Ammon's horn (tissue), 1 donor: ENCODE results near the gene NKX1-1.
"Not testable (repeated sequence)": the region's sequence is repeated elsewhere in the genome, so short reads cannot be mapped to it uniquely, and the experiment has no call there.

Experiments used
- DNase-seq: peaks from one replicate; pipeline ENCODE4 v3.0.0-alpha.2; 2016; ENCODE audit warnings: low spot score

Gene NKX1-1

DNA sequence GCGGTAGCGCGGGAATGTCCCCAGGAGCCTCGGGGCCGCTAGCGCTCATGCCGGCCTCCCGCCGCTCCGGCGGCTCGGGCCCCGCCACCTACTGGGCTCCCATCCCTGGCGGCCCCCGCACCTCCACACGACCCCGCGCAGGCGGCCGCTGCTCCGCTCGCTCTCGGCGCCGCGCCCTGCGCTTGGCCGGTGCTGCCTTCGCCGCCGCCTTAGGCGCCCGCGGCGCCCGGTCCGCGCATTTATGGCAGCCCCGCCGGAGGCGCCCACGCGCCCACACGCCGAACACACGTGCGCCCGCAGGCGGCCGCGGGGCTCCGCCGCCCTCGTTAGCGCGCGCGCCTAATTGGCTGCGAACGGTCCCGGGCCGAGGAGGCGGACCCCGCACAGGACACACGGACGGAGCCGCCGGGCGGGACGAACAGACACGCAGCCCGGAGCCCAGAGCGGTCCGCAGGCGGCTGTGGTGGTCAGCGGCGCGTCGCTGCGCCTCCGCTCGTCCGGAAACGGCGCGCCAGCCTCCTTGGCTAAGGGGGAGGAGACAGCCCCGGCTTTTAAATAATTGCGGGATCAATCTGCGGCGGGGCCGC is at the start of gene NKX1-1:
Gene NKX1-1 (minus strand): TSS at position 49 of the 587 bp plus-strand sequence. CDS start 0 bp downstream, at position 49.
- no peak for DNase-seq

DNA sequence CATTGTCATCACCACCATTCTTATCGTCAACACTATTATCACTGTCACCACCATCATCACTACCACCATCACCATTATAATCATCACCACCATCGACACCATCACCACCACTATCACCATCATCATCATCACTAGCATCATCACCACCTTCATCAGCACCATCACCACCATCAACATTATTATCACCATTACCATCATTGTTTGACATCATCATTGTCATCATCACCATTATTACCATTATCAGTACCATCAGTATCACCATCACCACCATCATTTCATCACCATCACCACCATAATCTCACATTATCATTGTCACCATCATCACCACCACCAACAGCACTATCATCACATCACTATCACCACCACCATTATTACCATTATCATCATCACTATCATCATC is 47.5 kb upstream of the NKX1-1 start:
- no peak for DNase-seq

GRCh38 chr4:1452431-1453051 is 46.3 kb upstream of the NKX1-1 start:
- DNase-seq = no peak

GRCh38 chr4:1451752-1452122 is 45.5 kb upstream of the NKX1-1 start:
- no peak for DNase-seq

- DNase-seq = no peak
Measured at GRCh38 chr4:1451106-1451751, 45.0 kb upstream of the NKX1-1 start.

DNA sequence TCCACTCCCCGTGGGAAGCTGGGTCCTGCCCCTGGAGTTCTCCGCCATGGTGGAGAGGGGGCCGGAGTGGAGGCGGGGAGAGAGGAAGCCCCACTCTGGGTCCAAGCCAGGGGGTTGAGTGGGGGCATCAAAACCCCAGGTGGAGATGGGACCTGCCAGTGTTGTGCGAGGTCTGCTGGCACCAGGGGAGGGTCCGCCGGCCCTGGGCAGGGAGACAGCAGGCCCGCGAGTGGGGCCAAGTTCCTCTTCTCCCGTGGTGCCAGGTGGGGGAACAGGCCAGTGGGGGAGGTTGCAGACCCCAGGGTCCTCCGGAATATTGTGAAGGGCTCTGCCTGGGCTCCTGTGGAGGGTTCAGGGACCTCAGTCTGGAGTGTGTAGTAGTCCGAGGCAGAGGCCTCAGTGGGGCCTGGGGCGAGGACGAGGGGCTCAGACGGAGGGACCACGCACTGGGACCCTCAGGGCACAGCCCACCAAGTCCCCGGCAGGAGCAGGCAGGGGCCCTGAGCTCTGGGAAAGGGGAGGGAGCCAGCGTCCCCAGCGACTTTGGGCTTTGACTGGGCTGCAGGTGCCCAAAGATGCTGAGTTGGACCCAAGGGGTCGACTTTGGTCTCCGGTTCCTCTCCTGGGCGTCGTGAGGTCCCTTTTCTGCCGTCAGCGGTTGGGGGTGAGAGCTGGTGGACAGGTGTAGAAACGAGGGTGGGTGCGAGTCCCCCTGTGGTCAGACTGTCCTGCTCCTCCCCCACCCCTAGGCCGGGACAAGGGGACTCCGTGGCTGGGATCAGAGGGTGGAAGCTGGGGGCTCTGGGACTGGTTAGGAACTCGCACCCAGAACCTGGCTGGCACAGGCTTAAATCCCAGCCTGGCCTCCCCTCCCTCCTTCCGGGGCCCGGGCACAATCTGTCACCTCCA is 43.8 kb upstream of the NKX1-1 start:
- DNase-seq = no peak

- no peak for DNase-seq
Measured at GRCh38 chr4:1449475-1449832, 43.2 kb upstream of the NKX1-1 start.

GRCh38 chr4:1448589-1449420 is 42.6 kb upstream of the NKX1-1 start:
- DNase-seq = no peak

GRCh38 chr4:1447676-1448588 is 41.7 kb upstream of the NKX1-1 start:
- no peak for DNase-seq

DNA sequence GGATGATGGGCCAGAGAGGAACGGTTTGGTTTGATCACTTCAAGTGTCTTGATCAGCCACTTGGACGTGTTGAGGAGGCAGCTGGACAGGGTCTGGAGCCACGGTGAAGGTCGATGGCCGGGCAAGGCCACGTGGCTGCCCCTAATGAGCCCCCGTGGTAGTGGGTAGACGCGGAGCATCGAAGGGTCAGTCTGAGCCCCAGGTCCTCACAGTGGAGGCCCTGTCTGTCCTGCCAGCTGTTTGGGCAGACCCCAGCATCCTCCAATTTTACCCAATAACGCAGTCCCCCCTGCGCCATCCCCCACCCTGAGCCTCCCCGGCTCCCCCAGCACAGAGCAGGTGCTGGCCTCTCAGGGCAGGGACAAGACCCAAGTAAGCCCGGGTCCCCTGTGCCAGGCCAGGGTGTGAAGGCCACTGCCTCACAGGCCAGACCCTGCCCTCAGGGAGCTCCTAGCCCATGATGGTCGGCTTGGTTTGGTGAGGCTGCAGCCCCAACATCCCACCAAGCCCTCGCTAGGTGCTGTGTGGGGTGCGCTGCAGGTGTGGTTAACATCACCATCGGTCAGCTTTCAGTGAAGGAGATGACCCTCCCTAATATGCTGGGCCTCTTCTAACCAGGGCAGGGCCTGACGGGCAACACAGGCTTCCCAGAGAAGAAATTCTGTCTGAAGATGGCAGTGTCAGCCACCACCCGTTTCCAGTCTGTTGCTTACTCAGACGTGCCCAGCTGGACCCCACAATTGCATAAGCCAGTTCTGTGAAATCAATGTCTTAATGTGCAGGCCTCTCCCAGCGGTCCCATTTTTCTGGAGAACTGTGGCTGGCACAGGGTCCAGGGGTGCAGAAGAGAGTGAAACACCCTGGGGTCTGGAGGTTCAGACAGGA is 40.5 kb upstream of the NKX1-1 start:
- peak; percentile 9 for DNase-seq

DNA sequence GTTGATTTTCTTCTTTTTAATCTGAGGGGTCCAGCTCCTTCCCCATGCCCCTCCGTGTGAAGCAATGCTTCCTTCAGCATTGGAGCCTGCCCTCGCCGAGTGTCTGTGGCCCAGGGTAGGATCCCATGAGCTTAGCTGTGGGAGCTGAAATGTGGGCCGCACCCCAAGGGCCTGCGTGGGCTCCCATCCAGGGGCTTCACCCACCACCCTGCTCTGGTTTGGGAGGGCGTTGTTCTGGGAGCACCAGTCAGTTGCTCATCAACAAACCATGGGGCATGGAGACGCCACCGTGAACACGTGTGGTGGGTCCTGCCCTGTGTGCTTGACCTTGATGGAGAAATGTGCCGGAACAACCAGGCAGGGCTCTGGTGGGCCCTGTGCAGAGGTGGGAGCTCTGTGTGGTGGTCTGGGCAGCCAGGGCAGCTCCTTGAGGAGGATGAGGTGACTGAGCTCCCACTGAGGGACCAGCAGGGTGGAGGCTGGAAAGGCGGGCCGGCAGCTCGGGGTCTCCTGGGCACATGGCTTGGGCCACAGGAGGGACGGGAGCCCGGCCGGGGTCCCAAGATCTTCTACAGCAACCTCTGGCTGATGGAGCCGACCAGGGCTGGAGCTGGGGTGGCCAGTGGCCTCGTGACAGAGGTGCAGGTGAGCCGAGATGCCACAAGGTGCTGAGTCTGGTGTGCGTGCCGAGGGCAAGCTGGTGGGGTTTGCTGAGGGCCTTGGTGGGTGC is 39.6 kb upstream of the NKX1-1 start:
- no peak for DNase-seq

DNA sequence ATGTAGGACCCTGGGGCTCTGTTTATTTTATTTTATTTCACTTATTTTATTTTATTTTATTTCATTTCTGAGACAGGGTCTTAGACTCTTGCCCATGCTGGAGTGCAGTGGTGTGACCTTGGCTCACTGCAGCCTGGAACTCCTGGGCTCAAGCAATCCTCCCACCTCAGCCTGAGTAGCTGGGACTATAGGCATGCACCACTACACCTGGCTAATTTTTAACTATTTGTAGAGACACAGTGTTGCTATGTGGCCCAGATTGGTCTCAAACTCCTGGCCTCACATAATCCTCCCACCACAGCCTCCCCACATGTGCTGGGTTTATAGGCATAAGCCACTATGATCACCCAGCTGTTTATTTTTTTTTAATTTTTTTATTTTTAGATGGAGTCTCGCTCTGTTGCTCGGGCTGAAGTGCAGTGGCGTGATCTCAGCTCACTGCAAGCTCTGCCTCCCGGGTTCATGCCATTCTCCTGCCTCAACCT is 37.5 kb upstream of the NKX1-1 start:
- DNase-seq = not testable (repeated sequence)

DNA sequence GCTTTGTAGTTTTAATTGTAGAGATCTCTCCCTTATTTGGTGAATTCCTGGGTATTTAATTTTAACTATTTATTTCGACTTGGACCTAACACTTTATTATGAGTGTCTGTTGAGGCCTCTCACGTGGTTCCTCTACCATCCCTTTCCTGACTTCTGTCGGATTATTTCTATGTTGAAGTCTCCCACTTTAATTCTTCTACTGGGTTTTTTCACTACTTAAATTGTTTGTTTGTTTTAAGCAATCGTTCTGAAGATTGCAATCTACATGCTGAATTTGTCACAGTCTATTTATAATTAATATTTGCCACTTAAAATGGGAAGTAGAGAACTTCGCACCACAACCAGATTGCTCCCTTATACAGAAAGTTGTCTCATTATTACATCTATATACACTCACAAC is 20.8 kb upstream of the NKX1-1 start:
- DNase-seq = no peak

GRCh38 chr4:1421657-1422056 is 15.4 kb upstream of the NKX1-1 start:
- no peak for DNase-seq

DNA sequence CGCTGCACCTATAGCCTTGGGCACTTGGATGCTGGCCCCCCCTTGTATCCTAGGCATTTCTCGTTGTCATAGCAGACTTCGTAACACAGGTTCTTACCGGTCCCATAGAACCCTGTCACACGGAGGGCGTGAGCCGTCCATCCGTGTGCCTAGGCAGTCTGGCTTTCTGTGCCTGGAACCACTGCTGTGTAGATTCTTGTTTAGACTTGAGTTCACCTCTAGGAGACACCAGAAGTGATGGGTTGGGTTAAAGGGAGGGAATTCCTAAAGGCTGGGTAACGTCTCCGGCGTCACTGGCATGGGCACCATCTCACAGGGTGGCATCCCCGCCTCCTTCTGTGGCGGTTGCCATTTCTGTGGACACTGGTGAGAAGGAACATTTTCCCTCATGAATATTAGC is 13.5 kb upstream of the NKX1-1 start:
- DNase-seq = no peak

DNA sequence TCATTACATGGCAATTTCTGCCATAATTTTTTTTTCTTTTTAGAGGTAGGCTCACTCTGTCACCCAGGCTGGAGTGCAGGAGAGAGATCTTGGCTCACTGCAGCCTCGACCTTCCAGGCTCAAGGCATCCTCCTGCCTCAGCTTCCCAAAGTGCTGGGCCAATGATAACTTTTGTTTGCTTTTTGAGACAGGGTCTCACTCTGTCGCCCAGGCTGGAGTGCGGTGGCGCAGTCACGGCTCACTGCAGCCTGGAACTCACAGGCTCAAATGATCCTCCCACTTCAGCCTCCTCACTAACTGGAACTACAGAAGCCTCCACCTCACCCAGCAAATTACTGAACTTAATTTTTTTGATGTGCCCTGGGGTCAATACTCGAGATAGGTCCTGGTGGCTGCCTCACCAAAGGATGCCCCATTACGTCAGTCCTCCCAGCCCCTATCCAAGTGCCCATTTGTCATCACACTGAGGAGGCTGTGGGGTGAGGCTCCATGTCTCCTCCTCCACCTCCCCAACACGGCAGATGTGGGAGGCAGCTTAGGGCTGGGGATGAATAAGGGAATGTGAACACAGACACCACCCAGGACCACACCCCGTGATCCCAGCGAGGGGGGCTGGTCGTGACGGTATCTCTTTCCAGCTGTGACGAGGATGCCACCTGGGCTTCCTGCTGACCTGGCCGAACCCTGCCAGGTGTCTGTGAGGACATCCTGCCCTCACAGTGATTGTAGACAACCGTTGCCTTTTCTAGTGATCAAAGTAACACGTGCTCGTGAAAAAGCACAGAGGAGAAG is 12.4 kb upstream of the NKX1-1 start:
- DNase-seq = no peak

DNA sequence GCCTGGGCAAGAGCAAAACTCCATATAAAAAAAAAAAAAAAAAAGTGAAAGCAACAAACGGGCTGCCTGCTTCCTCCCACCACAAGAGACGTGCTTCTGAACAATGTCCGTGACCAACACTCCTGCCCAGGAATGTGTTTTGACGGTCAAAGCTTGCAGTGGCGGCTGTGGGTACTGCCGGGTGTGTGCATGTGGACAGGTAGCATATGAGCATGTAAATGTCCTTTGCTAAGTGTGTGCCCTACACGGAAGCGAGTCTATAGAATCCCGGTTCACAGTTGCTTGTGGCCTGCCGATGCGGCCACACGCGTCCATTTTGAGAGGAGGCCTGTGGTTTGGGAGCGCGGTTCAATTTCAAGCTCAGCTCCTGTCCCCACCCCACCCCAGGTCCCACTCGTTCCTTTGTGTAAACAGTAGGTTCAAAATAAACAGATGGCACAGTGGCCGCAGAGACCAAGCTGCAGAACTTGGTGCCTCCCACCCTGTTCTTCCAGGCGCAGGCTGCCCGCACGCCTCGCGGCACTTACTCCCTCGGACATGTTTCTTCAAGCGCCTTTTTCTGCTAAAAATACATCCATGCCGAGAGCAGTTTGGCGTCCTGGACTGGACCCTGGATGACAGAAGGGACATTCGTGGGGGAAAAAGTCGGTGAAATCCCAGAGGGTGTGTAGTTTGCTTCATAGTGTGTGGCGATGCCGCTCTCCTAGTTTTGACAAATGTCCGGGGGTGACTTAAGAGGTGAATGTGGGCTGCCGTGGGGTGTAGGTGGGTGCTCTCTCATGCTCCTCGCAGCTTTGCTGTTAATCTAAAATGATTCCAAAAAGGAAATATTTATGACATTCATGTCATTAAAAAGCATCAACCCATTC is 11.5 kb upstream of the NKX1-1 start:
- DNase-seq = no peak
